GM12891 (cell line): ENCODE data around the gene FLAD1.

ENCODE experiments used
- DNase-seq: peaks from one replicate; pipeline ENCODE4 v3.0.0; 2011; ENCODE audit warnings: low spot score; ENCODE audit not compliant: insufficient read length
- FAIRE-seq: peaks from 2 replicates; lab custom pipeline; 2011; peaks lifted over from hg19 to GRCh38; lab: Jason Lieb, UNC
- PAX5 ChIP-seq: IDR thresholded peaks from 2 replicates; pipeline ENCODE4 v1.6.1; 2011; ENCODE audit warnings: low read length, moderate library complexity, mild to moderate bottlenecking; ENCODE audit not compliant: insufficient read depth, severe bottlenecking
- POLR2A ChIP-seq: IDR thresholded peaks from 2 replicates; pipeline ENCODE4 v1.6.1; 2011; ENCODE audit warnings: low read depth, low read length, control low read depth
- POLR2AphosphoS5 ChIP-seq: IDR thresholded peaks from 2 replicates; pipeline ENCODE4 v1.6.1; 2011; ENCODE audit warnings: low read depth, low read length, control low read depth
- POU2F2 ChIP-seq: IDR thresholded peaks from 2 replicates; pipeline ENCODE4 v1.6.1; 2011; ENCODE audit warnings: low read depth, mild to moderate bottlenecking, control low read depth, low read length, moderate library complexity
- SPI1 ChIP-seq: IDR thresholded peaks from 2 replicates; pipeline ENCODE4 v1.6.1; 2011; ENCODE audit warnings: low read depth, low read length, control low read depth
- TAF1 ChIP-seq: IDR thresholded peaks from 2 replicates; pipeline ENCODE4 v1.6.1; 2011; ENCODE audit warnings: low read depth, low read length, control low read depth

Gene FLAD1

GRCh38 chr1:154996966-154997701 lies 14.0 kb downstream of the FLAD1 start:
- 0 out of 2 replicates have a peak, but pooled peaks have one; percentile 3 for TF ChIP-seq SPI1
- TF ChIP-seq POLR2A: no peak
- FAIRE-seq (no peak), DNase-seq (no peak)

GRCh38 chr1:154998201-154998780 lies 15.1 kb downstream of the FLAD1 start:
- DNase-seq: no peak

GRCh38 chr1:154998818-154999570 lies 15.8 kb downstream of the FLAD1 start:
- peak; percentile 84 for FAIRE-seq
- peak; percentile 76 for DNase-seq
- TF ChIP-seq POLR2A (peak; percentile 73), TAF1 (peak; percentile 51; the same call in 1 of the 2 replicates), POLR2AphosphoS5 (peak; percentile 71; the same call in 1 of the 2 replicates), SPI1 (0 out of 2 replicates have a peak, but pooled peaks have one; percentile 21), POU2F2 (no peak; the same call in none of the 2 replicates)

More at GRCh38 chr1:154998201-154998780, 15.1 kb downstream of the FLAD1 start:
- peak; percentile 41 for FAIRE-seq
- TF ChIP-seq POLR2A (no peak), TAF1 (no peak), POU2F2 (no peak), PAX5 (no peak), SPI1 (no peak), POLR2AphosphoS5 (no peak)

- TF ChIP-seq PAX5 (no peak), POLR2AphosphoS5 (peak; percentile 85), SPI1 (no peak; the same call in 1 of the 2 replicates), POU2F2 (peak; percentile 91), POLR2A (peak; percentile 76; the same call in 1 of the 2 replicates), TAF1 (no peak)
- FAIRE-seq (peak; percentile 9), DNase-seq (no peak)
These were observed 16.6 kb downstream of the FLAD1 start for GRCh38 chr1:154999571-155000410.

- no peak for FAIRE-seq
- DNase-seq: no peak
- TF ChIP-seq PAX5 (no peak), POLR2AphosphoS5 (no peak), POU2F2 (no peak), POLR2A (no peak), SPI1 (no peak), TAF1 (no peak)
These were observed 17.2 kb downstream of the FLAD1 start for GRCh38 chr1:155000411-155000725.

- FAIRE-seq (peak; percentile 83), DNase-seq (peak; percentile 84)
- TF ChIP-seq POU2F2 (peak; percentile 72; the same call in 1 of the 2 replicates), POLR2A (no peak)
These were observed 17.7 kb downstream of the FLAD1 start for GRCh38 chr1:155000726-155001424.

GRCh38 chr1:155001425-155001674 lies 18.2 kb downstream of the FLAD1 start:
- FAIRE-seq (no peak), DNase-seq (no peak)
- TF ChIP-seq POLR2A (no peak), POLR2AphosphoS5 (no peak)

- FAIRE-seq (peak; percentile 97), DNase-seq (peak; percentile 95)
- TF ChIP-seq POLR2A: no peak
- peak; percentile 48; the same call in 1 of the 2 replicates for TF ChIP-seq TAF1
These were observed 18.7 kb downstream of the FLAD1 start for GRCh38 chr1:155001675-155002463.
